Muscle of arm (tissue), 14 donors: Measurements from ENCODE around the gene KIFC1. TPM values are rescaled to one million over a fixed set of nuclear protein-coding genes. Genes with fewer than 3 reads are reported as not detected.
"Not testable (repeated sequence)": the region's sequence is repeated elsewhere in the genome, so short reads cannot be mapped to it uniquely, and the experiment has no call there.

Experiments
- DNase-seq: peaks from one replicate; pipeline ENCODE4 v3.0.0-alpha.2; 2013
- long read RNA-seq, 11 donors: transcript quantifications; one replicate each; lab custom pipeline, GENCODE V29; 2026
- polyA plus RNA-seq, 12 donors: library from polyadenylated mRNA; unstranded; fragments of 120-200 nt; gene quantifications; one replicate each; pipeline ENCODE4 v1.2.1, GENCODE V29; 2013; ENCODE audit not compliant: insufficient read length in 12 of 12

The KIFC1 gene
- 10 to 100 TPM in 11 of 12 donors, not detected in 1; 15.2 to 39.0 (median 23.6) TPM for polyA plus RNA-seq
- long read RNA-seq, donor 1, partial matches to known transcripts, result 0 of 3 reads
- long read RNA-seq, donor 1, other reads (novel, unspliced or antisense), result 0 of 3 reads
- long read RNA-seq, donor 2, result 0 reads
- long read RNA-seq, donor 3, partial matches to known transcripts, result 0 of 3 reads
- long read RNA-seq, donor 3, other reads (novel, unspliced or antisense), result 0 of 3 reads
- long read RNA-seq, donor 4, result 0 reads
- long read RNA-seq, donor 5, partial matches to known transcripts, result 0 of 4 reads
- long read RNA-seq, donor 5, other reads (novel, unspliced or antisense), result 0 of 4 reads
- long read RNA-seq, donor 6, partial matches to known transcripts, result 0 of 1 reads
- long read RNA-seq, donor 6, other reads (novel, unspliced or antisense), result 0 of 1 reads
- long read RNA-seq, donor 7, partial matches to known transcripts, result 0 of 1 reads
- long read RNA-seq, donor 7, other reads (novel, unspliced or antisense), result 0 of 1 reads
- long read RNA-seq, donor 8, partial matches to known transcripts, result 0 of 1 reads
- long read RNA-seq, donor 8, other reads (novel, unspliced or antisense), result 0 of 1 reads
- long read RNA-seq, donor 9, partial matches to known transcripts, result 0 of 1 reads
- long read RNA-seq, donor 9, other reads (novel, unspliced or antisense), result 0 of 1 reads
- long read RNA-seq, donor 10, partial matches to known transcripts, result 5 of 8 reads
- long read RNA-seq, donor 10, other reads (novel, unspliced or antisense), result 0 of 8 reads
- long read RNA-seq, donor 11, partial matches to known transcripts, result 13 of 16 reads
- long read RNA-seq, donor 11, other reads (novel, unspliced or antisense), result 0 of 16 reads

GRCh38 chr6:33391278-33391921 lies at the start of gene KIFC1:
TSS of gene KIFC1 (plus strand) at chr6:33391823. CDS start at chr6:33391986, 163 bp downstream.
- peak; percentile 99 for DNase-seq

- not testable (repeated sequence) for DNase-seq
These were observed 48.0 kb upstream of the KIFC1 start for GRCh38 chr6:33343606-33343952.

DNA sequence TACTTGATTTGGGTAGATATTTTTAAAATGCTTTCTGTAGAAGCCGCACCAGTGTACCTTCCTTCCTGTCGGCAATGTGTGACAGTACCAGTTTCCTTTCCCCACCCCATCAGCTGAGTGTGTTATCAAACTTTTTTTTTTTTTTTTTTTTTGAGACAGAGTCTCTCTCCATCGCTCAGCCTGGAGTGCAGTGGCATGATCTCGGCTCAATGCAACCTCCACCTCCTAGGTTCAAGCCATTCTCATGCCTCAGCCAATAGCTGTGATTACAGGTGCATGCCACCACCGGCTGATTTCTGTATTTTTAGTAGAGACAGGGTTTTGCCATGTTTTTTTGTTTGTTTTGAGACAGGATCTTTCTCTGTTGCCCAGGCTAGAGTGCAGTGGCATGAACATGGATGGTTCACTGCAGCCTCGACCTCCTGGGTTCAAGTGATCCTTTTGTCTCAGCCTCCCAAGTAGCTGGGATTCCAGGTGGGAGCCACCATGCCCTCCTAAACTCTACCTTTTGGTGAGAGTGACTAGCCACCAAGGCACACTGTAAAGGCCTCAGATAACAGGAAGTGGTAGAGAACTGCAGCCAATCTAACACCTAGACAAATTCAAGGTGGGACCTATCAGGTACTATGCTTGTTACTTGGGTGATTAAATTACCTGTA lies 47.5 kb upstream of the KIFC1 start:
- DNase-seq, result no peak

DNA sequence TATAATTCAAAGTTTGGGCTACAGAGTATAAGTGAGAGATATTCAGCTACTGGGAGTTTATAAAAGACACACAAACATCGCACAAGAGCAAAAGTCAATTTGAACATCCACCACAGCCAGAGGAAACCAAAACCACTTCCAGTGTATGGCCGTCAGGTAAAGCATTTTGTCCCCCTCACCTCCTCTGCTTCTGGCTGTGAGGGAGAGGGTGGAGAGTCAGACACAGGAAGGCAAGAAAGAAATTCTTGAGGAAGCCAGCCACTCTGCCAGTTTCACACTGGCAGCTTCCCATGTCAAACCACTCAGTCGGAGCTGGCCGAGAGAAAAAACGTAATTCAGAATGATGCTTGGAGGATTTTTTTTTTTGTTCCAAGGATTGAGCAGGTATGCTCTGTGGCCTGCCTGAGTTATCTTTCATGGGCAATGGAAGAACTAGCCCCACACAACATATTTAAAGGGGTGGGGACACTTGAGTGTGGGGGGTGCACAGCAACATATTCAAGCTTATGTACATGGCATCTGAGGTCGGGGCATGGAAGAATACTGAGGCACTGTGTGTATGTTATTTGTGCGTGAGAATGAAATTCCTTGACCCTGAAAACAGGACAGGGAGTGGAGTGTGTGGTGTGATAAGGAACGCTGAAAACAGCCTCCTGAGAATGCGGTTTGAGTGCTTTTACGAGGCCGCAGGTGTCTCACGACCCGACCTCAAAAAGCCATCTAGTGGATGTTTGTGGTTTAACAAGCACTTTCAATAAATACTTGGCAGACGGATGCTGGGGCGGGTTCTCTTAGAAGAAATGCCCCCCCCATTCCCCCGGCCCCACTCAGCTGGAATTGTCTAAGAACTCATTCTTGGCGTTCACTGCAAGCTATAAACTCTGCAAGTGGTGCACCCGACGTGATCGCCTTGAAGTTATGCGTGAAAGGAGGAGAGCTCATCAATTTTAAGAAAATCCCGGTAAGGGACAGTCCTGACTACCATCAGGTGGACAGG lies 46.6 kb upstream of the KIFC1 start:
- DNase-seq, result peak; percentile 75

GRCh38 chr6:33346972-33347371 lies 44.7 kb upstream of the KIFC1 start:
- DNase-seq, result not testable (repeated sequence)

GRCh38 chr6:33347816-33348215 lies 43.8 kb upstream of the KIFC1 start:
- no peak for DNase-seq

DNA sequence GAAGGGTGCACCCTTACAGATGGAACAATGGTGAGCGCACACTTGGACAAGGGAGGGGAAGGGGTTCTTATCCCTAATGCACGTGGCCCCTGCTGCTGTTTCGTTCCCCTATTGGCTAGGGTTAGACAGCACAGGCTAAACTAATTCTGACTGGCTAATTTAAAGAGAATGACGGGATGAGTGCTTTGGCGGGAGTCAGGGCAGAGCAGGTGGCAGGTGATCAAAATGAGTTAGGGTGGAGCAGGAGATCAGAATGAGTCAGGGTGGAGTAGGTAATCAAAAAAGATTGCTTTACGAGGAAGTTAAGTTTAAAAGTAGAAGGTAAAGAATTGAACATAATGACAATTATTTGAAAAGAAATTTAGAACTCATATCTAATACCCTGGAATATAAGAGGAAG lies 35.8 kb upstream of the KIFC1 start:
- not testable (repeated sequence) for DNase-seq

- DNase-seq, result no peak
These were observed 35.3 kb upstream of the KIFC1 start for GRCh38 chr6:33356295-33356694.

- not testable (repeated sequence) for DNase-seq
These were observed 34.3 kb upstream of the KIFC1 start for GRCh38 chr6:33357160-33357871.

DNA sequence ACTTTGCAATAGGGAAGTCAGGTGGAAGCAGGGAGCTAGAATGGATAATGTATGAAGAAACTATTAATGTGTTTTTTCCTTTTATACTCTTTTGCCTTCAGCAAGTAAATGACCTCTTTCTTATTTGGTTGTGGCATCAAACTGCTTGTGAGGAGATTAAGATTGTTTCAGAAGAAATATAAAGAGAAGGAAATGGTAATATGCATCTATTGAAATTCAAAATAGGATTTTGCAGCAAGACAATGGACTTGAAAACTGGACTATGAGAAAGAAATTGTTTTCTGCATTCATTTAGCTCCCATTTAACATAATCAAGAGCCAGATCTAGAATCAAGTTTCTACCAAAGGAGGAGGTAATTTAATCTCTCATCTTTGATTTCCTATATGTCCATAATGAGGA lies 32.3 kb upstream of the KIFC1 start:
- DNase-seq, result no peak

GRCh38 chr6:33363486-33363885 lies 28.1 kb upstream of the KIFC1 start:
- DNase-seq, result not testable (repeated sequence)

GRCh38 chr6:33364475-33365205 lies 27.0 kb upstream of the KIFC1 start:
- DNase-seq, result not testable (repeated sequence)

DNA sequence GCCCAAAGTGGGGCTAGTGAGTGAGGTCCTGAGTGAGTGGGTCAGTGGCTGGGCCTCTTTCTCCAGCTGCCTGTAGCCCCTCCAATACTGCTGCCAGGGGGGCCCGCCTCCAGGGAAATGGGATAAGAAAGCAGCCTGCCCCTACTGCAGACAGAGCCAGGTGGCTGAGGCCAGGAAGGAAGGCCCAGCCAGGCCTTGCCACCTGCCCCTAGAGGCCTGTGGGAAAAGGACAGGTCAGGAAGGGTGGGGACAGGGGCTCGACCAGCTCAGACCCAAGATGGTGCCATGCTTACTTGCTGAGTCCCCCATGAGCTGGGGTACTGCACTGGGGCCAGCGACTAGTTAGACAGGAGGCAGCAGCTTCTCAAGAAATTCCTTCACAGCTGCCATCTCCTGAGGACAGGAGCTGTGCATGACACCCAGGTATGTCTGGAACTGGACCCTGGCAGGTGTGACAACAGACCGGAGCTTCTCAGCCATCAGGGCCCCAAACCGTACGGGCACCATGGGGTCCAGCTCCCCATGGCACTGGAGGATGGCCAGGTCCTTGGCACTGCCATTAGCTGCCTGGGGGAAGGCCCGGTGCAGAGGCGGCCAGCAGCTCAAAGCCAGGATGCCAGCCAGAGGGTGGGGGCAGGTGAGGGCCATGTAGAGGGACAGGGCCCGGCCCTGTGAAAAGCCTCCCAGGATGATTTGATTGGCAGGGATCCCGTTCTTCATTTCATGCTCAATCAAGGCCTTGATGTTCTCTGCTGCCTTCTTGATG lies 26.2 kb upstream of the KIFC1 start:
- not testable (repeated sequence) for DNase-seq

DNA sequence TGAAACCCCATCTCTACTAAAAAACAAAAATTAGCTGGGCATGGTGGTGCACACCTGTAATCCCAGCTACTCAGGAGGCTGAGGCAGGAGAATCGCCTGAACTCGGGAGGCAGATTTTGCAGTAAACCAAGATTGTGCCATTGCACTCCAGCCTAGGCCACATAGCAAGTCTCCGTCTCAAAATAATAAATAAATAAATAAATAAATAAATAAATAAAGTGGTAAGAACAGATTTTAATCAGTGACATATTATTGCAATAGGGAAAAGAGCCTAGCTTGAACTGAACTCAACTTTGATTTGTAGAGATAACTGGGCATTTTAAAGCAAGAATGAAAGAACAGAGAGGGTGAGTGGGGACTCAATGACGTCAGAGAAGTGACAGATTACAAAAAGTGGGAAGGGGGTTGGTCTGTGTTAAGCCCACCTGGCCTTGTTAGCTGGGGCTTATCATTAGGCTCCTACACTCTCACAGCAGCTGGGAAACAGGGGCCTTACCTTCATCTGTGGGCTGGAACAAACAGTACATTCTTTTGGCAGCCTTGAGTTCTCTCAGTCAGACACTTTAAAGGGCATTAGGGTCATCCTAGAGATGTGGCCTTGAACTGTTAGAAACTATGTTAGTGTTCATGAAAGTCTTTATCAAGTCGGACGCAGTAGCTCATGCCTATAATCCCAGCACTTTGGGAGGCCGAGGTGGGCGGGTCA lies 24.5 kb upstream of the KIFC1 start:
- DNase-seq, result no peak

- not testable (repeated sequence) for DNase-seq
These were observed 24.0 kb upstream of the KIFC1 start for GRCh38 chr6:33367715-33368025.

DNA sequence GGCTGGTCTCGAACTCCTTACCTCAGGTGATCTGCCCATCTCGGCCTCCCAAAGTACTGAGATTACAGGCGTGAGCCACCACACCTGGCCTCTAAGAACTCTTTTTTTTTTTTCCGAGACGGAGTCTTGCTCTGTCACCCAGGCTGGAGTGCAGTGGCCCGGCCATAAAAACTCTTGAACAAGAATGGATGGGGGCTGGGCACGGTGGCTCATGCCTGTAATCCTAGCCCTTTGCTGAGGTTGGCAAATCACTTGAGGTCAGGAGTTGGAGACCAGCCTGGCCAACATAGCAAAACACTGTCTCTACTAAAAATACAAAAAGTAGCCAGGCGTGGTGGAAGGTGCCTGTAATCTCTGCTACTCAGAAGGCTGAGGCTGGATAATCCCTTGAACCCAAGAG lies 19.7 kb upstream of the KIFC1 start:
- not testable (repeated sequence) for DNase-seq

GRCh38 chr6:33372526-33373123 lies 19.0 kb upstream of the KIFC1 start:
- DNase-seq, result no peak
